Calu3 (cell line): ENCODE measurements around the gene ADO. TPM values are rescaled to one million over a fixed set of nuclear protein-coding genes. Genes with fewer than 3 reads are reported as not detected.

Source experiments
- BruUV-seq: library from RNA; stranded (reverse); fragments of 400-500 nt; replicated peaks from 2 replicates; lab custom pipeline; 2021; lab: Mats Ljungman, UMichigan
- CTCF ChIA-PET: fragments of 300-600 bp; sonication (Branson Sonifier 250); formaldehyde crosslinking; loops from one replicate; lab custom pipeline; 2022; ENCODE audit warnings: antibody characterized with exemption; lab: Charles Lee
- DNase-seq: peaks from one replicate; pipeline ENCODE4 v3.0.0; 2022
- H3K27ac Mint-ChIP-seq: one replicate; pipeline ENCODE4 v1.8.0; 2022; ENCODE audit warnings: mixed read lengths; ENCODE audit not compliant: unreplicated experiment
- H3K27me3 Mint-ChIP-seq: one replicate; pipeline ENCODE4 v1.8.0; 2022; ENCODE audit warnings: mixed read lengths; ENCODE audit not compliant: unreplicated experiment
- H3K36me3 Mint-ChIP-seq: one replicate; pipeline ENCODE4 v1.8.0; 2022; ENCODE audit warnings: mild to moderate bottlenecking, moderate library complexity, mixed read lengths; ENCODE audit not compliant: insufficient read depth, unreplicated experiment
- H3K4me1 Mint-ChIP-seq: one replicate; pipeline ENCODE4 v1.8.0; 2022; ENCODE audit warnings: mild to moderate bottlenecking, low read depth, mixed read lengths; ENCODE audit not compliant: unreplicated experiment
- H3K4me3 Mint-ChIP-seq: one replicate; pipeline ENCODE4 v1.8.0; 2022; ENCODE audit warnings: mild to moderate bottlenecking, low read depth, moderate library complexity, mixed read lengths; ENCODE audit not compliant: unreplicated experiment
- H3K9me3 Mint-ChIP-seq: one replicate; pipeline ENCODE4 v1.8.0; 2022; ENCODE audit warnings: low read depth, mixed read lengths; ENCODE audit not compliant: unreplicated experiment
- CTCF ChIP-seq: fragments of 200-600 bp; IDR thresholded peaks from one replicate; pipeline ENCODE4 v1.8.0; 2022; ENCODE audit warnings: antibody characterized with exemption; ENCODE audit not compliant: unreplicated experiment
- intact Hi-C: fragments of 100-400 bp; cut with micrococcal nuclease; formaldehyde crosslinking; loops from one replicate; pipeline ENCODE4 v1.10.0; 2022; ENCODE audit not compliant: unreplicated experiment
- total RNA-seq: library from RNA; stranded (reverse); gene quantifications from 2 replicates; pipeline ENCODE4 v1.2.3, GENCODE V29; 2022

ADO gene
- total RNA-seq, 1 experiment from 2014 or later: 32.3 TPM

DNA sequence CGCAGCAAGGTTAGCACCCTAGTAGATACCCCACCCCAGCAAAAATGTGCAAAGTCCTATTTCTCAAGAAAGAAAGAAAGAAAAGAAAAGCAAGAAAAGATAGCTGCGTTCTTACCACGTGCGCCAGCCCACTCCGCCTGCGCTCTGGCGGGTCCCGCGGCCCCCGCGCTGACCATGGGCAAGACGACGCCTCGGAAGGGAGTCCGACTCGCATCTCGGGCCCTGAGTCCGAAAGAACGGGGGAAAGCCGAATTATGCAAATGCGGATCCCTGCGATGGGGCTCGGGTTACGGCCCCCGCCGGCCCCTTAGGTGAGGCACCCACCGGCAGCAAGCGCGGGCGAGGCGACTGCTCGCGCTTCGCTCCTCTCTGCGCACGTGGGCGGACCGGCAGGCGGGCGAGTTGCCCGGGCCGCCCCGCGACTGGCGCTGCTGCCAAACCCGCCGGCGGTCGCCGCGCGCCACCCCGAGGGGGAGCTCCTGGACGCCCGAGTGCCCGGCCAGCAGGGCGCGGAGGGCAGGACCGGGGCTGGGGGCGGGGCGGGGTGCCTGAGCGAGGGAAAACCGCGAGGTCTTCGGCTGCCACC is 14.0 kb downstream of the ADO start:
- intact Hi-C loops: loop anchor here (1.0 to 10.0 kb wide), 6 partner anchors 207 to 564 kb away; no protein-coding TSS in a partner anchor
- H3K9me3 Mint-ChIP-seq: no peaks in the 10 kb centered on the region
- H3K27ac Mint-ChIP-seq: no peak overlapping the region
- peaks cover 27% of the 10 kb centered on the region for H3K36me3 Mint-ChIP-seq
- no TSS peak for BruUV-seq
- CTCF ChIA-PET: interaction anchor here (0.6 to 4.4 kb wide), 16 partner anchors 12 to 790 kb away, joined by 3 to 54 read pairs (median 6); partner anchors contain the start of gene ADO
- H3K4me3 Mint-ChIP-seq: peak overlapping the region; percentile 81
- TF ChIP-seq CTCF: no peak
- H3K4me1 Mint-ChIP-seq: peaks cover 10% of the 10 kb centered on the region
- DNase-seq: peak; percentile 73
- peaks cover 70% of the 10 kb centered on the region for H3K27me3 Mint-ChIP-seq

- intact Hi-C loops: loop anchor here (5.0 to 10.0 kb wide), 5 partner anchors 227 to 565 kb away; no protein-coding TSS in a partner anchor
- Mint-ChIP-seq H3K9me3 (no peaks in the 10 kb centered on the region), H3K36me3 (peaks cover 27% of the 10 kb centered on the region), H3K27ac (no peak overlapping the region), H3K4me3 (no peak overlapping the region), H3K27me3 (peaks cover 65% of the 10 kb centered on the region), H3K4me1 (peaks cover 10% of the 10 kb centered on the region)
- BruUV-seq: no TSS peak
- no peak for TF ChIP-seq CTCF
- CTCF ChIA-PET: interaction anchor here (1.6 to 4.4 kb wide), 6 partner anchors 12 to 339 kb away, joined by 6 to 54 read pairs (median 10); no protein-coding TSS in a partner anchor
- DNase-seq: no peak
Measured at GRCh38 chr10:62819141-62819920, 14.8 kb downstream of the ADO start.

- no peaks in the 10 kb centered on the region for H3K9me3 Mint-ChIP-seq
- H3K27me3 Mint-ChIP-seq: peaks cover 52% of the 10 kb centered on the region
- TF ChIP-seq CTCF: no peak
- CTCF ChIA-PET: interaction anchor here (0.6 kb wide), 1 partner anchor 504 kb away, joined by 3 read pairs; no protein-coding TSS in a partner anchor
- DNase-seq: no peak
- peaks cover 6% of the 10 kb centered on the region for H3K4me1 Mint-ChIP-seq
- no peak overlapping the region for H3K4me3 Mint-ChIP-seq
- intact Hi-C loops: no loop called here
- H3K36me3 Mint-ChIP-seq: peaks cover 25% of the 10 kb centered on the region
- BruUV-seq: no TSS peak
- no peak overlapping the region for H3K27ac Mint-ChIP-seq
Measured at GRCh38 chr10:62820586-62820985, 16.1 kb downstream of the ADO start.

DNA sequence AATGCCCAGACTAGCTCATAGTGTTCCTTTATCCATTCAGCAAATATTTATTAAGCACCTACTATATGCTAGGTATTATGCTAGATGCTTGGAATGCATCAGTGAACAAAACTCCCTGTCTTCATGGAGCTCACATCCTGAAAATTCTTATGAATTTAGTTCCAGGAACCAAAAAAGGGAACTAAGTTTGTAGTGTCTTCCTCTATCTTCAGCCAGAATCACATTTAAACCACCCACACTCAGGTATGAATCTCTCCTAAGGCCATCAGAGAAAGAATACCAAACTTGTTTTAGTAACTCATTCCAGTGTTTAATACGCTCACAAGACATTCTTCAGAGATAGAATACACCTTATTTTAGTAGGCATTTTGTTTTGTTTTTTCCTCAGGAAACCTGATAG is 21.8 kb downstream of the ADO start:
- intact Hi-C loops: no loop called here
- CTCF ChIA-PET: no interaction called here
- H3K27me3 Mint-ChIP-seq: peaks cover 14% of the 10 kb centered on the region
- no peak for DNase-seq
- no peak overlapping the region for H3K27ac Mint-ChIP-seq
- H3K4me3 Mint-ChIP-seq: no peak overlapping the region
- BruUV-seq: no TSS peak
- no peaks in the 10 kb centered on the region for H3K4me1 Mint-ChIP-seq
- TF ChIP-seq CTCF: no peak
- H3K36me3 Mint-ChIP-seq: no peaks in the 10 kb centered on the region
- H3K9me3 Mint-ChIP-seq: no peaks in the 10 kb centered on the region
